ENCODE measurements around the gene RAB31.

Gene RAB31

DNA sequence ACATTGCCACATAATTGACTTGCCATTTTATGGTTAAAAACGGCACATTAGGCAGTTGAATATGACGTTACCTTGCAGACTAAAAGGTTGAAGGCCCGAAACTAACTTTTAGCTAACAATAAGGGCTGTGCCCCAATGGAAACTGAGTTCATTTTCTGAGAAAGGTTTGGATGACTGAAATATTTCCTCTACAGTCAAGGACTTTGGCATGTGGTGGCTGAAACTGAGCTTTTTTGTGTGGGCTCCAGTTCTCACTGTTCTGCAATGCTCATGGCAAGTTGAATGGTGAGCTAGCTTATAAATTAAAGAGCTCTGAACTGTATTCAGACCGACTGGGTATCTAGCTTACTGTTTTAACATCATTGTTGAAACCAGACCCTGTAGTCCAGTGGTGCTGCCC, 153.8 kb downstream of the RAB31 start:
- H3K23ac ChIP-seq (ENCODE audit: low read depth, low read length, poor library complexity), result no peak overlapping the region
- H3K36me3 ChIP-seq (replicated peaks in 1 of 2; ENCODE audit: control insufficient read depth in 2 of 2, insufficient read depth in 2 of 2, low read length in 2 of 2), result peaks cover 0 to 10% of the 10 kb centered on the region in 2 donors
- no peak overlapping the region for H3K14ac ChIP-seq (ENCODE audit: low read length)
- no peak overlapping the region for H2AK5ac ChIP-seq (ENCODE audit: low read depth, low read length)
- H3K4me2 ChIP-seq (ENCODE audit: insufficient read depth, low read length, poor library complexity, severe bottlenecking), result no peak overlapping the region
- no peak overlapping the region for H3K4ac ChIP-seq (ENCODE audit: low read length)
- no CpG with 5 or more reads among the region's 4 CpGs for WGBS, 2 donors (ENCODE audit: extremely low coverage in 2 of 2, insufficient read length in 2 of 2, insufficient replicate concordance in 1 of 2)
- no peak overlapping the region for H2AFZ ChIP-seq (ENCODE audit: low read length)
- H4K8ac ChIP-seq (ENCODE audit: low read depth, low read length), result no peak overlapping the region
- H2BK120ac ChIP-seq (ENCODE audit: low read depth, low read length), result no peak overlapping the region
- H3K9me3 ChIP-seq (replicated peaks in 1 of 2; ENCODE audit: control insufficient read depth in 2 of 2, insufficient read depth in 1 of 2, low read depth in 1 of 2, low read length in 2 of 2), result peaks cover 6 to 14% of the 10 kb centered on the region in 2 donors
- H3K27ac ChIP-seq (replicated peaks; ENCODE audit: low read length), result no peak overlapping the region
- H2BK12ac ChIP-seq (ENCODE audit: low read length), result no peak overlapping the region
- H3K79me1 ChIP-seq (ENCODE audit: low read depth, low read length), result no peaks in the 10 kb centered on the region
- H2BK5ac ChIP-seq (ENCODE audit: low read length), result no peak overlapping the region
- no peak overlapping the region for H3K4me3 ChIP-seq (ENCODE audit: low read length in 2 of 2)
- no peak overlapping the region for H2BK15ac ChIP-seq (ENCODE audit: low read length)
- no peaks in the 10 kb centered on the region for H3K27me3 ChIP-seq (ENCODE audit: control insufficient read depth in 3 of 3, insufficient read depth in 3 of 3, low read depth in 1 of 3, low read length in 3 of 3)
- H4K91ac ChIP-seq (ENCODE audit: low read depth, low read length, poor library complexity), result no peak overlapping the region
- no peak overlapping the region for H3K9ac ChIP-seq (ENCODE audit: low read depth, low read length, poor library complexity)
- peaks cover 2 to 11% of the 10 kb centered on the region in 2 donors for H3K4me1 ChIP-seq (ENCODE audit: control insufficient read depth in 2 of 2, insufficient read depth in 1 of 2, low read depth in 1 of 2, low read length in 2 of 2)
- no peak for DNase-seq (ENCODE audit: low spot score)
- H3K18ac ChIP-seq (ENCODE audit: low read length), result no peak overlapping the region

DNA sequence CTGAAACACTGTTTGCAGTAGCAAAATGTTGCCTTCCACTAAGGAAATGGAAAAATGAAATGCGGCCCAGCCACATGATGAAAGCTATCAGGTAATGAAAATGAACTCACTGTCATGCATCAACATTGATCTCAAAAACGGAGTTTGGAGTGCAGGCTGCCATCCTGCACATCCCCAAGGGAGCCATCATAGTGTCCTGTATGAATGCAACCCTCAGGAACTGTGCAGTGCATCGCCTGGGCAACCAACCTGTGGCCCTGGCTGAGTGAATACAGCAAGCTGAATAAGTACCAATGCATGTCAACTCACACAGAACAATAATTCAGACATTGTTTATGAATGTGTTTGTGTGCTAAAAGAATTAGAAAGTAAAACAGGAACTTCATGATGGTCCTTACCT, 154.6 kb downstream of the RAB31 start:
- no peak overlapping the region for H3K23ac ChIP-seq (ENCODE audit: low read depth, low read length, poor library complexity)
- H3K27me3 ChIP-seq (ENCODE audit: control insufficient read depth in 3 of 3, insufficient read depth in 3 of 3, low read depth in 1 of 3, low read length in 3 of 3), result no peaks in the 10 kb centered on the region

DNA sequence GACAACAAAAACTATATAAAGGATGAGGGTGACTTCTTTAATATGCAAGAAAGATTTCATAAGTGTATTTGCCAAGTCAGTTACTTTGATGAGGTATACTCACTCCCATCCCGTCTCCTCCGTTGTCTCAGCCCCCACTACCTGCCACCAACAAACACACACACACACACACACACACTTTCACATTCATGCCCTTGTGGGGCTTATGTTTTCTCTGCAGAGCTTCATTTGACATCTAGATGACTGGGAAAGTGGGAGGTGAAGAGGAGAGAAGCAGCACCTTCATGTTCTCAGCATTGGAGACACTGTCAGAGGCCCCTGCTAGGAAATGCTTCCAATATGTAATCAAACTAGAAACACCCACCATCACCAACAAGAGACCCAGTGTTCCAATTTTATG, 155.2 kb downstream of the RAB31 start:
- DNase-seq (ENCODE audit: low spot score), result no peak
- Histone ChIP-seq H3K4me1 (ENCODE audit: control insufficient read depth in 2 of 2, insufficient read depth in 1 of 2, low read depth in 1 of 2, low read length in 2 of 2) (peaks cover 2 to 11% of the 10 kb centered on the region in 2 donors), H4K91ac (ENCODE audit: low read depth, low read length, poor library complexity) (no peak overlapping the region), H3K79me1 (ENCODE audit: low read depth, low read length) (no peaks in the 10 kb centered on the region), H2BK5ac (ENCODE audit: low read length) (no peak overlapping the region), H4K8ac (ENCODE audit: low read depth, low read length) (no peak overlapping the region), H3K18ac (ENCODE audit: low read length) (no peak overlapping the region), H2BK120ac (ENCODE audit: low read depth, low read length) (no peak overlapping the region), H2AFZ (ENCODE audit: low read length) (no peak overlapping the region), H2BK15ac (ENCODE audit: low read length) (no peak overlapping the region), H3K4me3 (ENCODE audit: low read length in 2 of 2) (no peak overlapping the region), H3K36me3 (replicated peaks in 1 of 2; ENCODE audit: control insufficient read depth in 2 of 2, insufficient read depth in 2 of 2, low read length in 2 of 2) (peaks cover 0 to 10% of the 10 kb centered on the region in 2 donors), H2AK5ac (ENCODE audit: low read depth, low read length) (no peak overlapping the region), H3K14ac (ENCODE audit: low read length) (no peak overlapping the region), H3K9ac (ENCODE audit: low read depth, low read length, poor library complexity) (no peak overlapping the region), H2BK12ac (ENCODE audit: low read length) (no peak overlapping the region), H3K27me3 (ENCODE audit: control insufficient read depth in 3 of 3, insufficient read depth in 3 of 3, low read depth in 1 of 3, low read length in 3 of 3) (no peaks in the 10 kb centered on the region), H3K27ac (replicated peaks; ENCODE audit: low read length) (no peak overlapping the region), H3K4ac (ENCODE audit: low read length) (no peak overlapping the region), H3K9me3 (replicated peaks in 1 of 2; ENCODE audit: control insufficient read depth in 2 of 2, insufficient read depth in 1 of 2, low read depth in 1 of 2, low read length in 2 of 2) (peaks cover 6 to 18% of the 10 kb centered on the region in 2 donors), H3K4me2 (ENCODE audit: insufficient read depth, low read length, poor library complexity, severe bottlenecking) (no peak overlapping the region), H3K23ac (ENCODE audit: low read depth, low read length, poor library complexity) (no peak overlapping the region)
- no CpG with 5 or more reads among the region's 2 CpGs for WGBS, 2 donors (ENCODE audit: extremely low coverage in 2 of 2, insufficient read length in 2 of 2, insufficient replicate concordance in 1 of 2)

More for the DNA sequence above, 154.6 kb downstream of the RAB31 start:
- Histone ChIP-seq H2AK5ac (ENCODE audit: low read depth, low read length) (no peak overlapping the region), H2BK15ac (ENCODE audit: low read length) (no peak overlapping the region), H3K4me1 (ENCODE audit: control insufficient read depth in 2 of 2, insufficient read depth in 1 of 2, low read depth in 1 of 2, low read length in 2 of 2) (peaks cover 2 to 11% of the 10 kb centered on the region in 2 donors), H3K9me3 (replicated peaks in 1 of 2; ENCODE audit: control insufficient read depth in 2 of 2, insufficient read depth in 1 of 2, low read depth in 1 of 2, low read length in 2 of 2) (peaks cover 6 to 18% of the 10 kb centered on the region in 2 donors), H2BK12ac (ENCODE audit: low read length) (no peak overlapping the region), H2BK120ac (ENCODE audit: low read depth, low read length) (no peak overlapping the region), H3K27ac (replicated peaks; ENCODE audit: low read length) (no peak overlapping the region), H2BK5ac (ENCODE audit: low read length) (no peak overlapping the region), H2AFZ (ENCODE audit: low read length) (no peak overlapping the region), H4K91ac (ENCODE audit: low read depth, low read length, poor library complexity) (no peak overlapping the region), H4K8ac (ENCODE audit: low read depth, low read length) (no peak overlapping the region), H3K4me2 (ENCODE audit: insufficient read depth, low read length, poor library complexity, severe bottlenecking) (no peak overlapping the region), H3K79me1 (ENCODE audit: low read depth, low read length) (no peaks in the 10 kb centered on the region), H3K14ac (ENCODE audit: low read length) (no peak overlapping the region), H3K18ac (ENCODE audit: low read length) (no peak overlapping the region), H3K9ac (ENCODE audit: low read depth, low read length, poor library complexity) (no peak overlapping the region), H3K4ac (ENCODE audit: low read length) (no peak overlapping the region), H3K4me3 (ENCODE audit: low read length in 2 of 2) (no peak overlapping the region), H3K36me3 (replicated peaks in 1 of 2; ENCODE audit: control insufficient read depth in 2 of 2, insufficient read depth in 2 of 2, low read length in 2 of 2) (peaks cover 0 to 10% of the 10 kb centered on the region in 2 donors)
- no CpG with 5 or more reads among the region's 3 CpGs for WGBS, 2 donors (ENCODE audit: extremely low coverage in 2 of 2, insufficient read length in 2 of 2, insufficient replicate concordance in 1 of 2)
- no peak for DNase-seq (ENCODE audit: low spot score)

DNA sequence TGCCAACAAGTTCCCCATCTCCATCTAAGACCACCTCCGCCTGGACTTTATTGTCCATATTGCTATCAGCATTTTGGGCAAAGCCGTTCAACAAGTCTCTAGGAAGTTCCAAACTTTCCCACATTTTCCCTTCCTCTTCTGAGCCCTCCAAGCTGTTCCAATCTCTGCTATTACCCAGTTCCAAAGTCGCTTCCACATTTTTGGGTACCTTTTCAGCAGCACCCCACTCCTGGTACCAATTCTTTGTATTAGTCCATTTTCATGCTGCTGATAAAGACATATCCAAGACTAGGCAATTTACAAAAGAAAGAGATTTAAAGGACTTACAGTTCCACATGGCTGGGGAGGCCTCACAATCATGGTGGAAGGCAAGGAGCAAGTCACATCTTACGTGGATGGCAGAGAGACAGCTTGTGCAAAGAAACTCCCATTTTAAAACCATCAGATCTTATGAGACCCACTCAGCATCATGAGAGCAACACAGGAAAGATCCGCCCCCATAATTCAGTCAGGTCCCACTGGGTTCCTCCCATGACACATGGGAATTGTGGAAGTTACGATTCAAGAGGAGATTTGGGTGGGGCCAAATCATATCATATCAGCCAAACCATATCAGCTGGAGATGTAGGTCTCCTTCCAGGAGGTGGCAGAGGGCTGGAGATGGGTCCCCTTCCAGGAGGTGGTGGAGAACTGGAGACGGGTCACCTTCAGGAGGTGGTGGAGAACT, 157.8 kb downstream of the RAB31 start:
- no peak overlapping the region for H3K4me2 ChIP-seq (ENCODE audit: insufficient read depth, low read length, poor library complexity, severe bottlenecking)
- no peak overlapping the region for H4K91ac ChIP-seq (ENCODE audit: low read depth, low read length, poor library complexity)
- H3K18ac ChIP-seq (ENCODE audit: low read length), result no peak overlapping the region
- no peak overlapping the region for H2AK5ac ChIP-seq (ENCODE audit: low read depth, low read length)
- H2BK5ac ChIP-seq (ENCODE audit: low read length), result no peak overlapping the region
- no peak overlapping the region for H3K14ac ChIP-seq (ENCODE audit: low read length)
- no peak overlapping the region for H2AFZ ChIP-seq (ENCODE audit: low read length)
- H3K36me3 ChIP-seq (replicated peaks in 1 of 2; ENCODE audit: control insufficient read depth in 2 of 2, insufficient read depth in 2 of 2, low read length in 2 of 2), result peaks cover 0 to under 1% of the 10 kb centered on the region in 2 donors
- H2BK15ac ChIP-seq (ENCODE audit: low read length), result no peak overlapping the region
- no peak overlapping the region for H2BK12ac ChIP-seq (ENCODE audit: low read length)
- DNase-seq (ENCODE audit: low spot score), result no peak
- no peaks in the 10 kb centered on the region for H3K79me1 ChIP-seq (ENCODE audit: low read depth, low read length)
- no peak overlapping the region for H3K4ac ChIP-seq (ENCODE audit: low read length)
- no peak overlapping the region for H3K23ac ChIP-seq (ENCODE audit: low read depth, low read length, poor library complexity)
- no peak overlapping the region for H4K8ac ChIP-seq (ENCODE audit: low read depth, low read length)
- no peaks in the 10 kb centered on the region for H3K27me3 ChIP-seq (ENCODE audit: control insufficient read depth in 3 of 3, insufficient read depth in 3 of 3, low read depth in 1 of 3, low read length in 3 of 3)
- peaks cover 6 to 25% of the 10 kb centered on the region in 2 donors for H3K4me1 ChIP-seq (ENCODE audit: control insufficient read depth in 2 of 2, insufficient read depth in 1 of 2, low read depth in 1 of 2, low read length in 2 of 2)
- no peak overlapping the region for H2BK120ac ChIP-seq (ENCODE audit: low read depth, low read length)
- no peak overlapping the region for H3K9ac ChIP-seq (ENCODE audit: low read depth, low read length, poor library complexity)
- no peak overlapping the region for H3K4me3 ChIP-seq (ENCODE audit: low read length in 2 of 2)
- H3K27ac ChIP-seq (replicated peaks; ENCODE audit: low read length), result no peak overlapping the region
- no CpG with 5 or more reads among the region's 7 CpGs for WGBS, 2 donors (ENCODE audit: extremely low coverage in 2 of 2, insufficient read length in 2 of 2, insufficient replicate concordance in 1 of 2)
- H3K9me3 ChIP-seq (replicated peaks in 1 of 2; ENCODE audit: control insufficient read depth in 2 of 2, insufficient read depth in 1 of 2, low read depth in 1 of 2, low read length in 2 of 2), result peaks cover 6 to 18% of the 10 kb centered on the region in 2 donors
